ENCODE results near the gene CADPS2. TPM values are rescaled to one million over a fixed set of nuclear protein-coding genes. Genes with fewer than 3 reads are reported as not detected.

The CADPS2 gene
- total RNA-seq, 1 experiment from 2014 or later, result 16.4 TPM

DNA sequence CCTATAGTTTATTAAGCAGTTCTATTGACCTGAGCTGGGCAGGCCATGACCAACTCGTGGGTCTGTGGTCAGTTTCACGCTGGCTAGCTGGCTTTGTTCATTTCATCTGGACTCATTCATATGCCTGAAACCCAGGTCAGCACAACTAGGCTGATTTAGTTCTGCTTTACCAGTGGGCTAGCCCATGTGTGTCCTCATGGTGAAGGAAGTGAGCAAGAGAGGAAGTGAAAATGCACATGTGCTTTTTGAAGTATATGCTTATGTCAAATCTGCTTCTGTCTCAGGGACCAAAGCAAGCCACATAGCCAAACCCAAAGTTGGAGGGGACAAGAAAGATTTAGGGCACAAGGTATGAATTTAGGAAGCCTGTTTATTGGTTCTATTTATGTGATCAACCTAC, 341.8 kb downstream of the CADPS2 start:
- DNase-seq, result no peak
- TF ChIP-seq, protein P1, sequence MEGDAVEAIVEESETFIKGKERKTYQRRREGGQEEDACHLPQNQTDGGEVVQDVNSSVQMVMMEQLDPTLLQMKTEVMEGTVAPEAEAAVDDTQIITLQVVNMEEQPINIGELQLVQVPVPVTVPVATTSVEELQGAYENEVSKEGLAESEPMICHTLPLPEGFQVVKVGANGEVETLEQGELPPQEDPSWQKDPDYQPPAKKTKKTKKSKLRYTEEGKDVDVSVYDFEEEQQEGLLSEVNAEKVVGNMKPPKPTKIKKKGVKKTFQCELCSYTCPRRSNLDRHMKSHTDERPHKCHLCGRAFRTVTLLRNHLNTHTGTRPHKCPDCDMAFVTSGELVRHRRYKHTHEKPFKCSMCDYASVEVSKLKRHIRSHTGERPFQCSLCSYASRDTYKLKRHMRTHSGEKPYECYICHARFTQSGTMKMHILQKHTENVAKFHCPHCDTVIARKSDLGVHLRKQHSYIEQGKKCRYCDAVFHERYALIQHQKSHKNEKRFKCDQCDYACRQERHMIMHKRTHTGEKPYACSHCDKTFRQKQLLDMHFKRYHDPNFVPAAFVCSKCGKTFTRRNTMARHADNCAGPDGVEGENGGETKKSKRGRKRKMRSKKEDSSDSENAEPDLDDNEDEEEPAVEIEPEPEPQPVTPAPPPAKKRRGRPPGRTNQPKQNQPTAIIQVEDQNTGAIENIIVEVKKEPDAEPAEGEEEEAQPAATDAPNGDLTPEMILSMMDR (IDR thresholded peaks at IDR 0.05; ENCODE audit: unreplicated experiment), result no peak
- CTCF ChIA-PET, result no interaction called here

DNA sequence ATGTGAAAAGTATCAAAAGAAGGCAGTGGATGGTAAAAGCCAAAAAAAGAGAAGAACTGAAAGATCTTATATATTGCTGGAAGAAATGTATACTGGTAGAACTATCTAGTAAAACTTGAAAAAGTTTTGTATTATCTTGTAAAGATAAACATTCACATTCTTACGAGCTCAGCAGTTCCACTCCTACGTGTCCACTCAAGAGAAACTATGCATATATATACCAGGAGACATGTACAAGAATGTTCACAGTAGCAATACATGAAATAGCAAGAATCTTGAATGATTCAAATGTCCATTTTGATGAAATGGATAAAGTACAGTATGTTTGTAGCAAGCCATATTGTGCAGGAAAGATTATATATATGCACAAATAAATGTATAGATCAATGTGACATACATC, 342.4 kb downstream of the CADPS2 start:
- H3K4me1 Mint-ChIP-seq (ENCODE audit: low read depth, unreplicated experiment), result no peaks in the 10 kb centered on the region

More for the DNA sequence above, 341.8 kb downstream of the CADPS2 start:
- no peaks in the 10 kb centered on the region for H3K36me3 Mint-ChIP-seq (ENCODE audit: insufficient read depth, unreplicated experiment)
- no peak overlapping the region for H3K27ac Mint-ChIP-seq (ENCODE audit: unreplicated experiment)
- H3K4me3 Mint-ChIP-seq (ENCODE audit: low read depth, unreplicated experiment), result no peak overlapping the region
- no peaks in the 10 kb centered on the region for H3K4me1 Mint-ChIP-seq (ENCODE audit: low read depth, unreplicated experiment)
- no peaks in the 10 kb centered on the region for H3K9me3 Mint-ChIP-seq (ENCODE audit: low read depth, unreplicated experiment)
- BruUV-seq (replicated peaks), result no TSS peak
- H3K27me3 Mint-ChIP-seq (ENCODE audit: unreplicated experiment), result no peaks in the 10 kb centered on the region
- intact Hi-C loops (cut with micrococcal nuclease; ENCODE audit: unreplicated experiment), result no loop called here

DNA sequence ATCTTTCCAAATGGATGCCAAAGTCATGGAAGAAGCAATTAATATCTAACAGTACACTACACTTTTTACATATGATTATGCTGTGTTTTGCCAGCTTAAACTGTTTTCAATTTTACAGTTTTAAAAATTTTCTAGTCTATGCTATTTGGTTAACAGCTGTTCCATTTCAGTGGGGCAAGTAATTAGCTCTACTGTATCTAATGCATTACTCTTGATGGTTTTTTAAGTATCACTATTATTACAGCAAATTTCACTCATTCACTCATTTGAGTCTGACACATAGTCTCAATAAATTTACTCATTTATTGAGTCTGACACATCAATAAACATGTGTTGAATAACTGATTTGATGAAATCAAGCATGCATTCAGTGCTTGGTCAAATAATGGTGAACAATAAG, 343.1 kb downstream of the CADPS2 start:
- Mint-ChIP-seq H3K9me3 (ENCODE audit: low read depth, unreplicated experiment) (no peaks in the 10 kb centered on the region), H3K27ac (ENCODE audit: unreplicated experiment) (no peak overlapping the region), H3K4me1 (ENCODE audit: low read depth, unreplicated experiment) (no peaks in the 10 kb centered on the region), H3K36me3 (ENCODE audit: insufficient read depth, unreplicated experiment) (no peaks in the 10 kb centered on the region), H3K4me3 (ENCODE audit: low read depth, unreplicated experiment) (no peak overlapping the region), H3K27me3 (ENCODE audit: unreplicated experiment) (no peaks in the 10 kb centered on the region)
- intact Hi-C loops (cut with micrococcal nuclease; ENCODE audit: unreplicated experiment), result no loop called here
- CTCF ChIA-PET, result no interaction called here
- TF ChIP-seq, protein P1 (IDR thresholded peaks at IDR 0.05; ENCODE audit: unreplicated experiment), result no peak
- DNase-seq, result no peak
- no TSS peak for BruUV-seq (replicated peaks)

More for the DNA sequence above, 342.4 kb downstream of the CADPS2 start:
- Mint-ChIP-seq H3K36me3 (ENCODE audit: insufficient read depth, unreplicated experiment) (no peaks in the 10 kb centered on the region), H3K27me3 (ENCODE audit: unreplicated experiment) (no peaks in the 10 kb centered on the region), H3K9me3 (ENCODE audit: low read depth, unreplicated experiment) (no peaks in the 10 kb centered on the region), H3K4me3 (ENCODE audit: low read depth, unreplicated experiment) (no peak overlapping the region), H3K27ac (ENCODE audit: unreplicated experiment) (no peak overlapping the region)
- no peak for DNase-seq
- BruUV-seq (replicated peaks), result no TSS peak
- intact Hi-C loops (cut with micrococcal nuclease; ENCODE audit: unreplicated experiment), result no loop called here
- CTCF ChIA-PET, result no interaction called here
- TF ChIP-seq, protein P1 (IDR thresholded peaks at IDR 0.05; ENCODE audit: unreplicated experiment), result no peak

DNA sequence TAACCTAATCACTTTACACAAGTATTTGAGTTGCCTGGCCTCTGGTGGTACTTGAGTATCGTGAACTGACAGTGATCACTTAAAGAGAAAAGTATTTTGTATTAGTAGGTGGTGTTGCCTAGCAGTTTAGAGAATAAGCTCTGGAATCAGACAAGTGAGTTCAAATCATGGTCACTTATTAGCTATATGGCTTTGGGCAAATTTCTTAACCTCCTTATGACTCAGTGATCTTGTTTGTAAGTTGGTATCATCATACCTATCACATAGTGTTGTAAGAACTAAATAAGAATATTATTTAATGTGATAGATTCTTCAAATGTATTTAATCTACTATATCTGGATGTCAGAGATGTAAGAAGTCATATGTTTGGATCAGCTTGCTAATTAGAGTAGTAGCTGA, 351.2 kb downstream of the CADPS2 start:
- no peak overlapping the region for H3K27ac Mint-ChIP-seq (ENCODE audit: unreplicated experiment)
- TF ChIP-seq, protein P1 (IDR thresholded peaks at IDR 0.05; ENCODE audit: unreplicated experiment), result no peak
- H3K36me3 Mint-ChIP-seq (ENCODE audit: insufficient read depth, unreplicated experiment), result no peaks in the 10 kb centered on the region
- no TSS peak for BruUV-seq (replicated peaks)
- no peaks in the 10 kb centered on the region for H3K9me3 Mint-ChIP-seq (ENCODE audit: low read depth, unreplicated experiment)
- H3K4me1 Mint-ChIP-seq (ENCODE audit: low read depth, unreplicated experiment), result no peaks in the 10 kb centered on the region
- DNase-seq, result no peak
- intact Hi-C loops (cut with micrococcal nuclease; ENCODE audit: unreplicated experiment), result no loop called here
- no peak overlapping the region for H3K4me3 Mint-ChIP-seq (ENCODE audit: low read depth, unreplicated experiment)
- CTCF ChIA-PET, result no interaction called here
- H3K27me3 Mint-ChIP-seq (ENCODE audit: unreplicated experiment), result no peaks in the 10 kb centered on the region

Data from Calu3 (cell line).